RPMI7951 (cell line): Measurements from ENCODE around the gene TAS2R38. TPM values are rescaled to one million over a fixed set of nuclear protein-coding genes. Genes with fewer than 3 reads are reported as not detected.

Source experiments
- total RNA-seq: library from RNA; depleted of rRNA; stranded (reverse); fragments of >200 nt; shearing (Covaris generic); gene quantifications from 2 replicates; pipeline ENCODE4 v1.2.3, GENCODE V29; 2014; rRNA removed

The TAS2R38 gene
- total RNA-seq, 1 experiment from 2014 or later, result not detected

Other genes starting within 250 kb of the TAS2R38 start
- gene SSBP1, start 235.4 kb downstream of the TAS2R38 start, total RNA-seq, result 318 and 328 TPM in 2 replicates
- 0.12 TPM in 1 of 2 replicates, not detected in the other for gene TAS2R3, start 209.7 kb downstream of the TAS2R38 start, total RNA-seq
- gene TAS2R4, start 197.1 kb downstream of the TAS2R38 start, total RNA-seq, result 0.10 and 0.12 TPM in 2 replicates
- not detected in 2 replicates for gene TAS2R5, start 183.6 kb downstream of the TAS2R38 start, total RNA-seq
- not detected in 2 replicates for gene PRSS37, start 132.3 kb downstream of the TAS2R38 start, total RNA-seq
- not detected in 2 replicates for gene OR9A4, start 57.4 kb downstream of the TAS2R38 start, total RNA-seq
- gene CLEC5A, start 26.8 kb downstream of the TAS2R38 start, total RNA-seq, result not detected in 2 replicates
- 0.68 and 0.72 TPM in 2 replicates for gene MGAM, start 22.1 kb upstream of the TAS2R38 start, total RNA-seq
- not detected in 2 replicates for gene MGAM2, start 137.9 kb upstream of the TAS2R38 start, total RNA-seq